GM12878 (cell line): ENCODE results near the gene SIGMAR1. TPM values are rescaled to one million over a fixed set of nuclear protein-coding genes. Genes with fewer than 3 reads are reported as not detected.

Experiments
- ATAC-seq: fragments of 200-7000 bp; cut with Tn5 transposase; 3 replicates; pipeline ENCODE4 v1.9.1; 2020; ENCODE audit warnings: mild to moderate bottlenecking, moderate library complexity
- BruUV-seq: library from RNA; stranded (reverse); fragments of 400-500 nt; replicated peaks from 2 replicates; lab custom pipeline; 2021; lab: Mats Ljungman, UMichigan
- CTCF ChIA-PET: fragments of 300-600 bp; sonication (Branson Sonifier 250); formaldehyde crosslinking; extraction: SDS; loops from one replicate; lab custom pipeline; 2021; ENCODE audit warnings: inconsistent platforms; lab: Yijun Ruan, JAX
- POLR2A ChIA-PET: fragments of 350-600 bp; formaldehyde crosslinking; extraction: SDS; loops from one replicate; lab custom pipeline; 2021; ENCODE audit warnings: inconsistent platforms; lab: Charles Lee
- RAD21 ChIA-PET: fragments of 300-600 bp; sonication (Branson Sonifier 250); formaldehyde crosslinking; loops from one replicate; lab custom pipeline; 2023; ENCODE audit warnings: antibody characterized with exemption; ENCODE audit not compliant: unreplicated experiment; lab: Charles Lee
- SMC1A ChIA-PET: fragments of 300-600 bp; sonication (Branson Sonifier 250); formaldehyde crosslinking; loops from one replicate; lab custom pipeline; 2023; ENCODE audit not compliant: unreplicated experiment, uncharacterized antibody; lab: Charles Lee
- DNase-seq: peaks from one replicate; pipeline ENCODE4 v3.0.0-alpha.2; 2011; ENCODE audit warnings: low read depth, low spot score
- FAIRE-seq: peaks from 3 replicates; lab custom pipeline; 2011; peaks lifted over from hg19 to GRCh38; lab: Jason Lieb, UNC
- H2AFZ ChIP-seq: 2 replicates; pipeline ENCODE4 v1.6.0; 2011; ENCODE audit warnings: low read depth, low read length, control low read depth; ENCODE audit not compliant: control insufficient read depth
- H3K27ac ChIP-seq: 2 replicates; pipeline ENCODE4 v1.5.1; 2011; ENCODE audit warnings: control low read depth; ENCODE audit not compliant: control insufficient read depth, insufficient read depth
- H3K27me3 ChIP-seq, 2 experiments: replicated peaks in 1 of 2; 2 replicates each; pipeline versions ENCODE4 v1.6.0 to v1.6.1; 2011; ENCODE audit warnings: low read length in 1 of 2; ENCODE audit not compliant: control insufficient read depth in 2 of 2, insufficient read depth in 2 of 2
- H3K36me3 ChIP-seq, 2 experiments: 2 replicates each; pipeline ENCODE4 v1.5.1; 2011; ENCODE audit warnings: low read length in 1 of 2; ENCODE audit not compliant: control insufficient read depth in 2 of 2, insufficient read depth in 2 of 2
- H3K4me1 ChIP-seq: 2 replicates; pipeline ENCODE4 v1.6.1; 2011; ENCODE audit warnings: mild to moderate bottlenecking, low read length, moderate library complexity, mixed read lengths; ENCODE audit not compliant: control insufficient read depth, insufficient read depth
- H3K4me2 ChIP-seq: 2 replicates; pipeline ENCODE4 v1.6.0; 2011; ENCODE audit warnings: control low read depth; ENCODE audit not compliant: control insufficient read depth, insufficient read depth
- H3K4me3 ChIP-seq: fragments of 200-600 bp; sonication (generic); 2 replicates; pipeline ENCODE4 v1.5.1; 2016
- H3K79me2 ChIP-seq: 2 replicates; pipeline ENCODE4 v1.6.0; 2011; ENCODE audit warnings: low read length; ENCODE audit not compliant: control insufficient read depth, insufficient read depth
- H3K9ac ChIP-seq: 2 replicates; pipeline ENCODE4 v1.8.0; 2011; ENCODE audit warnings: low read length, control low read depth, mixed read lengths; ENCODE audit not compliant: control insufficient read depth, insufficient read depth
- H3K9me3 ChIP-seq: replicated peaks from 3 replicates; pipeline ENCODE4 v1.5.1; 2011; ENCODE audit warnings: mild to moderate bottlenecking, low read length; ENCODE audit not compliant: control insufficient read depth, insufficient read depth
- H4K20me1 ChIP-seq: 2 replicates; pipeline ENCODE4 v1.6.0; 2011; ENCODE audit not compliant: control insufficient read depth, insufficient read depth
- E2F8 ChIP-seq: fragments of 450-650 bp; IDR thresholded peaks from 2 replicates; pipeline ENCODE4 v1.6.1; 2018; ENCODE audit warnings: mild to moderate bottlenecking, low read depth, moderate library complexity; ENCODE audit not compliant: partially characterized antibody
- MEF2B ChIP-seq: fragments of 450-650 bp; IDR thresholded peaks from 2 replicates; pipeline ENCODE4 v1.6.1; 2018; ENCODE audit warnings: mild to moderate bottlenecking, moderate library complexity; ENCODE audit not compliant: partially characterized antibody, poor library complexity, severe bottlenecking
- NBN ChIP-seq: fragments of 450-650 bp; IDR thresholded peaks from 2 replicates; pipeline ENCODE4 v1.6.1; 2016
- NFIC ChIP-seq: IDR thresholded peaks from 2 replicates; pipeline ENCODE4 v1.6.1; 2012; ENCODE audit warnings: low read depth, mild to moderate bottlenecking, inconsistent platforms, low read length, moderate library complexity
- NR2F1 ChIP-seq: fragments of 450-650 bp; conservative IDR thresholded peaks from 2 replicates; pipeline ENCODE4 v1.6.1; 2017; ENCODE audit warnings: mild to moderate bottlenecking
- RELA ChIP-seq: fragments of 450-650 bp; IDR thresholded peaks from 2 replicates; pipeline ENCODE4 v1.8.0; 2014; ENCODE audit warnings: borderline replicate concordance; ENCODE audit not compliant: partially characterized antibody
- SMAD1 ChIP-seq: fragments of 450-650 bp; IDR thresholded peaks from 2 replicates; pipeline ENCODE4 v1.6.1; 2018; ENCODE audit warnings: mild to moderate bottlenecking, low read depth; ENCODE audit not compliant: partially characterized antibody
- STAT1 ChIP-seq: fragments of 450-650 bp; conservative IDR thresholded peaks from 2 replicates; pipeline ENCODE4 v1.6.1; 2014; ENCODE audit warnings: antibody characterized with exemption, mild to moderate bottlenecking
- WGBS: methylation state at CpG from one replicate; pipeline ENCODE4 v1.1.6; 2016; ENCODE audit warnings: low lambda C conversion rate; ENCODE audit not compliant: insufficient replicate concordance, insufficient coverage; ENCODE audit errors: missing lambda C conversion rate; 5-methylcytosine and 5-hydroxymethylcytosine counted together
- in situ Hi-C: fragments of 300-500 bp; cut with MboI; formaldehyde crosslinking; loops from 9 replicates; pipeline ENCODE4 v1.14.3; 2018; ENCODE audit warnings: mixed read lengths
- intact Hi-C: fragments of 100-400 bp; cut with micrococcal nuclease; formaldehyde crosslinking; loops from one replicate; pipeline ENCODE4 v1.14.2; 2022; ENCODE audit not compliant: unreplicated experiment
- polyA plus RNA-seq, 11 experiments: library from polyadenylated mRNA; depleted of rRNA in 4 of 11; unstranded in 6 of 11; stranded (reverse) in 5 of 11; fragments of >200 nt; fragmentation: Nextera tagmentation in 4 of 11; fragmentation: Illumina TruSeq in 1 of 11; extraction: Ambion mirVana in 4 of 11; extraction: Trizol in 1 of 11; gene quantifications; 1 replicate in 1 of 11; 2 replicates in 10 of 11; pipeline versions ENCODE4 v1.2.1 to v1.2.3, GENCODE V29; 2011 to 2016; ENCODE audit warnings: inconsistent platforms in 2 of 11, missing spikeins in 2 of 11, low read depth in 1 of 11
- total RNA-seq, 4 experiments: library from RNA; depleted of rRNA in 3 of 4; stranded (reverse); fragments of >200 nt in 3 of 4; fragmentation: Illumina TruSeq in 1 of 4; extraction: Trizol in 1 of 4; gene quantifications; 2 replicates each; pipeline versions ENCODE4 v1.2.1 to v1.2.3, GENCODE V29; 2013 to 2021
- TF ChIP-seq, protein P1 (sequence below): IDR thresholded peaks from 2 replicates; pipeline ENCODE4 v1.6.1; 2012; ENCODE audit warnings: low read depth, low read length, improper control_type of control experiment
- TF ChIP-seq, protein P2 (sequence below): IDR thresholded peaks from 2 replicates; pipeline ENCODE4 v1.6.1; 2011; ENCODE audit warnings: mild to moderate bottlenecking, low read depth, low read length, moderate library complexity; ENCODE audit not compliant: insufficient replicate concordance

SIGMAR1 gene
- total and polyA plus RNA-seq, 10 of the 15 experiments (the other 5 are each of a cell fraction or from before 2014, with no cell fraction given) = 7.1 to 133 (median 69.5) TPM

GRCh38 chr9:34651876-34652601, 14.5 kb upstream of the SIGMAR1 start, which contains the start of gene IL11RA (continued):
- TF ChIP-seq E2F8 (no peak), NFIC (no peak), STAT1 (no peak), NR2F1 (peak; percentile 42; the same call in 1 of the 2 replicates)
- TF ChIP-seq, protein P1, sequence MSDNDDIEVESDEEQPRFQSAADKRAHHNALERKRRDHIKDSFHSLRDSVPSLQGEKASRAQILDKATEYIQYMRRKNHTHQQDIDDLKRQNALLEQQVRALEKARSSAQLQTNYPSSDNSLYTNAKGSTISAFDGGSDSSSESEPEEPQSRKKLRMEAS = no peak
- TF ChIP-seq, protein P2, sequence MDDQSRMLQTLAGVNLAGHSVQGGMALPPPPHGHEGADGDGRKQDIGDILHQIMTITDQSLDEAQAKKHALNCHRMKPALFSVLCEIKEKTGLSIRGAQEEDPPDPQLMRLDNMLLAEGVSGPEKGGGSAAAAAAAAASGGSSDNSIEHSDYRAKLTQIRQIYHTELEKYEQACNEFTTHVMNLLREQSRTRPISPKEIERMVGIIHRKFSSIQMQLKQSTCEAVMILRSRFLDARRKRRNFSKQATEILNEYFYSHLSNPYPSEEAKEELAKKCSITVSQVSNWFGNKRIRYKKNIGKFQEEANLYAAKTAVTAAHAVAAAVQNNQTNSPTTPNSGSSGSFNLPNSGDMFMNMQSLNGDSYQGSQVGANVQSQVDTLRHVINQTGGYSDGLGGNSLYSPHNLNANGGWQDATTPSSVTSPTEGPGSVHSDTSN = peak; percentile 84

GRCh38 chr9:34651321-34651720, 13.7 kb upstream of the SIGMAR1 start:
- POLR2A ChIA-PET = interaction anchor here (1.5 kb wide), 1 partner anchor 13 kb away, joined by 6 read pairs; the partner anchor contains the start of gene SIGMAR1
- in situ Hi-C loops = no loop called here
- ATAC-seq = no peak

More at GRCh38 chr9:34651321-34651720, 13.7 kb upstream of the SIGMAR1 start:
- RAD21 ChIA-PET = no interaction called here
- Histone ChIP-seq H3K27ac (no peak overlapping the region), H3K36me3 (peaks cover 2 to 13% of the 10 kb centered on the region in 2 experiments; a peak in 3 of 4 replicates), H3K4me3 (no peak overlapping the region), H2AFZ (no peak overlapping the region), H4K20me1 (no peaks in the 10 kb centered on the region; the same call in 1 of the 2 replicates), H3K9me3 (no peaks in the 10 kb centered on the region), H3K79me2 (peaks cover 17% of the 10 kb centered on the region), H3K27me3 (no peaks in the 10 kb centered on the region), H3K4me1 (peaks cover 15% of the 10 kb centered on the region), H3K4me2 (peak overlapping the region; percentile 70; the same call in 1 of the 2 replicates), H3K9ac (no peak overlapping the region)
- DNase-seq = no peak
- 72% methylated on average over 4 of the region's 4 CpGs for WGBS
- intact Hi-C loops = no loop called here
- CTCF ChIA-PET = interaction anchor here (1.5 to 2.9 kb wide), 2 partner anchors 11 to 17 kb away, joined by 3 to 11 read pairs; partner anchors contain the start of gene CCL27
- peak; percentile 48 for TF ChIP-seq MEF2B
- TF ChIP-seq SMAD1 = no peak
- peak; percentile 39 for TF ChIP-seq RELA
- TF ChIP-seq NBN = no peak
- BruUV-seq = no TSS peak
- FAIRE-seq = no peak
- SMC1A ChIA-PET = no interaction called here
